SW480 (cell line): ENCODE data around the gene SERPINB1.
A peak's percentile ranks its signal among the peaks of the same experiment; 100 is the strongest.
"Not testable (repeated sequence)": the region's sequence is repeated elsewhere in the genome, so short reads cannot be mapped to it uniquely, and the experiment has no call there.

Experiments
- DNase-seq: peaks from one replicate; pipeline ENCODE4 v3.0.0-alpha.2; 2016; ENCODE audit warnings: low spot score

Gene SERPINB1

GRCh38 chr6:2817903-2818443, 23.7 kb downstream of the SERPINB1 start:
- peak; percentile 63 for DNase-seq

DNA sequence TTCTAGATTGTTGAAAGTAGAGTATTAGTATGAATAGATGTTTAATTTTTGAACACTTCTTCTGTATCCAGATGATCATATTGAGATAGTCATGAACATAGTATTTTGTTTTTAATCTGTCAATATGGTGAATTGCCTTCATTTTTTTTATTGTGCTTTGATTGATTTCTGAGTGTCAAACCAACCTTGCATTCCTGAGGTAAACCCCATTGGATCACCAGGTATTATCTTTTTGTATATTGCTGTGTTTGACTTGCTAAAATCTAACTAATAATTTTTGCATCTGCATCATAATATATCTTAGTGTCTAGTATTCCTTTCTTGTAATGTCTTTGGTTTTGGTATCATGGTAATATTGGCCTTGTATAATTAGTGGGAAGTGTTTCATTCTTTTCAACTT, 25.5 kb downstream of the SERPINB1 start:
- no peak for DNase-seq

DNA sequence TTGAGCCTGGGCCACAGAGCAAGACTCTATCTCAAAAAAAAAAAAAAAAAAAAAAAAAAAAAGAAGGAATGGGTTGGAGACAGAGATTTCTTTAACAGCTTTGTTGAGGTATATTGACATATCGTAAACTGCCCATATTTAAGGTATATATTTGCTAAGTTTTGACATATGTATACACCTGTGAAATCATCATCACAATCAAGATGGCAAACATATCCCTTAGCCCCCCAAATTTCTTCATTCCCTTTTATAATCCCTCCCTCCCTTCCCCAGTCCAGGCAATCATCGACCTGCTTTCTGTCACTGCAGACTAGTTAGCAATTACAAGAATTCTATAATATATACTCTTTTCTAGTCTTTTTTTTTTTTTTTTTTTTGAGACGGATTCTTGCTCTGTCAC, 29.0 kb downstream of the SERPINB1 start:
- DNase-seq = no peak

DNA sequence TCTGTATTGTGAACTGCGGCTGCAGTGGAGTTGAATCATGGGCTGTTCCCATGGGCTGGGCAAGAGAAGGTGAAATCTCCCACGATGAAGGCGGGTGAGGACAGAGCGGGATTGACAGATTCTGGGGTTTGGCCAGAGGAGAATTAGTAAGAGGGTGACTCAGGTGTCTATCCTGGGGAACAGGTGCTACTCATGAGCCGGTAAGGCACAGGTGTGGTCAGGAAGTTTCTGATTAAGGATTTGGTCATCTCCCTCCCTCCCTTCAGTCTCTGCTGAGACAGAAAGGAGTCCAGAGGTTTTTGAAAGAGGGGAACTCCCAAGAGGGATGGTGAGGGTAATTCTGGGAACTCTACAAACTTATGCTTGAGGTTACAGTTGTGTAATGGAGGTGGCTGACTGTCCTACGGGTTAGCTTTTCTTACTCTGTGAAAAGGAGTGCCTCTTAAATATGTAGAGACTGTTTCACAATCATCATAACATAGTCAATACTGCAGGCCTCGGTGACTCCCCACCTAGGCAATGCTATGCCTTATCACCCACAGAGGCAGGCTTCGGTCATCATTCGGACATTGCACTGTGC, 31.5 kb downstream of the SERPINB1 start:
- DNase-seq = peak; percentile 84

- no peak for DNase-seq
These were observed 32.6 kb downstream of the SERPINB1 start for GRCh38 chr6:2809015-2809414.

- DNase-seq = no peak
These were observed 34.1 kb downstream of the SERPINB1 start for GRCh38 chr6:2807342-2808090.

GRCh38 chr6:2806644-2807043, 35.0 kb downstream of the SERPINB1 start:
- DNase-seq = no peak

DNA sequence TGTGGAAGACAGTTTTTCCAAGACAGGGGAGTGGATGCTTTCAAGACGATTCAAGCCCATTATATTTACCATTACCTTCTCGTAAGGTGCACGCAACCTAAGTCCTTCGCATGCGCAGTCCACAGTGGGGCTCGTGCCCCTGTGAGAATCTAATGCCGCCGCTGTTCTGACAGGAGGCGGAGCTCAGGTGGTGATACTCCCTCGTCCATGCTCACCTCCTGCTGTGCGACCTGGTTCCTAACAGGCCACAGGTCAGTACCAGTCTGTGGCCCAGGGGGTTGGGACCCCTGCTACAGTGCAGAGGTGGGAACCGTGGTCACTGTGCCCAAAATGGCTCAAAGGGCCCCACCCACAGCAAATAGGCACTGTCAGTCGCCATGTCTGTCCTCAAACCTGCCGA, 36.6 kb downstream of the SERPINB1 start:
- DNase-seq = no peak

GRCh38 chr6:2804516-2804915, 37.1 kb downstream of the SERPINB1 start:
- DNase-seq = no peak

- DNase-seq = no peak
These were observed 37.8 kb downstream of the SERPINB1 start for GRCh38 chr6:2803731-2804429.

DNA sequence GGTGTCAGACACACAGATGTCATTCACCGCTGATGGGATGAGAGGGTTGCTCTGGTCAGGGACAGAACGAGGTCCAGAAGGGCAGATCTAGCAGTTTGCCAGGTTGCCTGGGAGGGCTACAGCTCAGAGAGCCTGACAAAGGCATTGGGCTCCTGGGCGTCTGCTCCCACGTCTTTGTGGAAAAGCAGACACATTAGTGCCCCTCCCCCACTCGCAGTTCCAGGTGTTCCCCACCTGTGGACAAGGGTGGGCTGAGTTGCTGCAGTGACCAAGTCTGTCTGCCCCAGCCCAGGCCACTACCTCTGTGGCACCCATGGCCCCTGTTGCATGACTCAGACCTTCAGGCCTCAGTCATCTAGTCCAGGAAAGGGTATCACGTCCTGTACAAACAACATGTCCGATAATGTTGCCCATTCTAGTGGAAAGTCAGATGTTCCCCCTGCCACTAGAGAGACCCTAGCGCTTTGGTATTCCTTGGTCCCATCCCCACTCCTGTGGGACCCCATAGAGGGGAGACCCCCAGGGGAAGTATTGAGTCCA, 39.1 kb downstream of the SERPINB1 start:
- no peak for DNase-seq

GRCh38 chr6:2801687-2802086, 40.0 kb downstream of the SERPINB1 start:
- not testable (repeated sequence) for DNase-seq

DNA sequence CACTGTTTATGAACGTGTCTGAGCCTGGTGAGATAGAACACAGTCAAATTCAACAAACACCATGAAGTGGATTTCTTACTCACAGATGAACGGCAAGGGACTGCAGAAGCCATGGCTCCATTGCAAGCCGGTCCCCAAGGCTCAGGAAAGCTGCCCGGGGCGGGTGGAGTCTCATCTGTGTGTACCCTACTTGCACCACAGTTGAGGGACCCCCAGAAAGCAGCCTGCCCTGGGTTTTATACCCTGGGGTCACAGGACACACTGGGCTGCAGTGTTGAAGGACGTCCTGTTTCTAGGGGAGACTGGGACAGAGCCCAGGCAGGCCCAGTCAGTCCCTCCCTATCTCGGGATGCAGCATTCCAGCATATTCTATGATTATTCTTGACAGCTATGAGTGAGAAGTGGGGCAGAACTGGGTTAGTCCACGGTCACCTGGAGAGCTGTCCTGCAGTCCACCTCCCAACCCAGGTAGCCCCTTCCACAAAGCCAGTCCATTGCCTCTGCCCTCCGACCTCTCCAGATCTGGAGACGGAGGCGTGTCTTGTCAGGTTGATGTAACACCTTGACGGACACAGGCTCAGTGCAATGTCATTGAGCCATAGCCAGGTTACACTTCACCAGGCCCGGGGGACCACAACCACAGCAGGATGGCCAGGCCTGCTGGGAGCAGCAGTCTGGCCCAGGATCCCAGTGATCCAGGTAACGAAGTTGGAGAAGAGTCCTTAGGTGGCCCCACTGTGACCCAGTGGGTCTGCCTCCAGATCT, 40.9 kb downstream of the SERPINB1 start:
- no peak for DNase-seq

- no peak for DNase-seq
These were observed 41.6 kb downstream of the SERPINB1 start for GRCh38 chr6:2799936-2800527.

DNA sequence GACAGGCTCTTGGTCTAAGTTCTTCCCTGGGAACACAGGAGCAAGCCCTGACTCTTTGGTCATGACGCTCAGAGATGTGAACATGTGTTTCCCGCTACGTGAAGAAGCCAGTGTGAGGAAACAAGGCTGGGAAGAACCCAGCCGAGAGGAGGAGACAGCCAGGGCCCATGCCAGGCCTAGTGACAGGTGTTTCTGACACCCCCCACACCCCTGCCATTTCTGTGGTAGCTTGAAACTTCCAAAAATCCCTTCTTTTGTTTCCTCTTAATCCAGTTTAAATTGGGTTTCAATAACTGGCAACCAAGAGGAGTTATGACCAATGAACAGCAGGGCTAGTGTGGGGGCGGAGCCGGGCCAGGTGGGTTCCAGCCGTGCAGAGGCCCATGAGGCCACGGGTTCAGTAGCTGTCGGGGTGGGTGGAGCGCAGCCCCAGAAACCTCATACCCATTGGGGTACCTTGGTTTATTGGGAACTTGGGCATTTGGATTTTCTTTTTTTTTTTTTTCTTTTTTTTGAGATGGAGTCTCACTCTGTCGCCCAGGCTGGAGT, 43.0 kb downstream of the SERPINB1 start:
- DNase-seq = no peak

DNA sequence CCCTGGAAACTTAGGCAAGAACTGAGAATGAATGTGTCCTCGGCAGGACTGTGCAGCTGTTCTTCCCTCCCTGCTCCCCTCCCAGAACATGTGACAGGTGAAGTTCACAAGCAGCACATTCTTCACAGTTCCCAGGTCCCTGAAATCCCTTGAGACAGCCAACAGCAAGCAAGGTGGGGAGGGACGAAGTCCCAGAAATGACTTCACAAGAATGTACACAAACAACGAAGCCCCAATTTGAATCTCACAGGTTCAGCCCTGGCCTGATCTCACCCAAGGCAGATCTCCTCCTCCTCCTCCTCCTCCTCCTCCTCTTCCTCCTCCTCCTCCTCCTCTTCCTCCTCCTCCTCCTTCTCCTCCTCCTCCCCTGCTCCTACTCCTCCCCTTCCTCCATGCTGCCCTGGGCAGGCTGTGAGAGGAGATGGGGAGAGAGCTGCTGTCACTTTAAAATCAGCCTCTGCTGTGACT, 44.1 kb downstream of the SERPINB1 start:
- no peak for DNase-seq

- DNase-seq = no peak
These were observed 44.8 kb downstream of the SERPINB1 start for GRCh38 chr6:2796861-2797260.

DNA sequence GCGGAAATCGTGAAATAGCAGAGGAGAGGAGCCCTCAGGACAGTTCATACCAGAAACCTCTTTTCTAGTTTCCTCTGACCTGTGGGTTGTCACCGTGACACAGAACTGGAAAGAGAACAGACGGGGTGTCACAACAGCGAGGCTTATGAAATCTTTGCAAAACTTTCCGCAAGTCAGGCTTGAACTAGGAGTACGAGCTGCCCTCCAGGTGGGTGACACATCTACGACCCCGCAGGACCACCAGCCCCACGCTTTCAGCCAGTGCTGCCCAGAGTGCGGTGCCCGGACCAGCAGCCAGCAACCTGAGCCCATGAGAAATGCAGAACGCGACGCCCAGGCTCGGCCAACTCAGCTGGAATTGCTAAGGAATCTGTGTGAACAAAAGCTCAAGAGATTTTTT, 45.7 kb downstream of the SERPINB1 start:
- no peak for DNase-seq

- no peak for DNase-seq
These were observed 46.5 kb downstream of the SERPINB1 start for GRCh38 chr6:2795162-2795561.

- DNase-seq = no peak
These were observed 47.4 kb downstream of the SERPINB1 start for GRCh38 chr6:2794171-2794730.
